Panc1 (cell line): ENCODE results near the gene CACNA1D. TPM values are rescaled to one million over a fixed set of nuclear protein-coding genes. Genes with fewer than 3 reads are reported as not detected.

Experiments
- ATAC-seq: fragments of 200-7000 bp; cut with Tn5 transposase; 2 replicates; pipeline ENCODE4 v1.9.1; 2020; ENCODE audit warnings: mild to moderate bottlenecking, moderate library complexity
- BruUV-seq: library from RNA; stranded (reverse); fragments of 400-500 nt; replicated peaks from 2 replicates; lab custom pipeline; 2021; lab: Mats Ljungman, UMichigan
- CTCF ChIA-PET: fragments of 300-600 bp; sonication (Branson Sonifier 250); formaldehyde crosslinking; loops from one replicate; lab custom pipeline; 2022; ENCODE audit warnings: antibody characterized with exemption; lab: Charles Lee
- POLR2A ChIA-PET: fragments of 300-600 bp; sonication (Branson Sonifier 250); formaldehyde crosslinking; loops from one replicate; lab custom pipeline; 2022; ENCODE audit warnings: antibody characterized with exemption; lab: Charles Lee
- DNase-seq: peaks from one replicate; pipeline ENCODE4 v3.0.0-alpha.2; 2010; ENCODE audit warnings: low read depth, low spot score
- H3K27ac ChIP-seq: 2 replicates; pipeline ENCODE4 v1.5.1; 2011; ENCODE audit warnings: mild to moderate bottlenecking, low read length, inconsistent platforms
- H3K27me3 ChIP-seq: fragments of 200-500 bp; sonication (Bioruptor generic); 2 replicates; pipeline ENCODE4 v1.6.0; 2014; ENCODE audit warnings: low read length, inconsistent platforms; ENCODE audit not compliant: control insufficient read depth, insufficient read depth
- H3K36me3 ChIP-seq: fragments of 200-500 bp; sonication (Bioruptor generic); 2 replicates; pipeline ENCODE4 v1.5.1; 2014; ENCODE audit warnings: inconsistent platforms, mild to moderate bottlenecking, low read length, moderate library complexity; ENCODE audit not compliant: control insufficient read depth, insufficient read depth
- H3K4me1 ChIP-seq: 2 replicates; pipeline ENCODE4 v1.5.1; 2011; ENCODE audit warnings: inconsistent platforms, mild to moderate bottlenecking, low read length, moderate library complexity; ENCODE audit not compliant: control insufficient read depth, insufficient read depth
- H3K4me3 ChIP-seq, 2 experiments: 2 replicates each; pipeline ENCODE4 v1.5.1; 2011 to 2012; ENCODE audit warnings: low read depth in 2 of 2, low read length in 2 of 2, mild to moderate bottlenecking in 2 of 2, inconsistent platforms in 1 of 2, moderate library complexity in 1 of 2
- H3K9me3 ChIP-seq: fragments of 200-500 bp; sonication (Bioruptor generic); 2 replicates; pipeline ENCODE4 v1.5.1; 2014; ENCODE audit warnings: low read depth, mild to moderate bottlenecking, inconsistent platforms, low read length, moderate library complexity; ENCODE audit not compliant: control insufficient read depth, insufficient read depth
- CTCF ChIP-seq: fragments of 450-650 bp; IDR thresholded peaks from 2 replicates; pipeline ENCODE4 v1.5.1; 2017; ENCODE audit warnings: mild to moderate bottlenecking
- POLR2AphosphoS5 ChIP-seq: IDR thresholded peaks from 2 replicates; pipeline ENCODE4 v1.6.1; 2012; ENCODE audit warnings: mild to moderate bottlenecking, low read depth, low read length, moderate library complexity
- REST ChIP-seq, 2 experiments: IDR thresholded peaks; 2 replicates each; pipeline ENCODE4 v1.6.1; 2011 to 2012; ENCODE audit warnings: low read depth in 2 of 2, control low read depth in 1 of 2, low read length in 1 of 2, mild to moderate bottlenecking in 1 of 2, moderate library complexity in 1 of 2; ENCODE audit not compliant: insufficient read depth in 1 of 2
- SIN3A ChIP-seq: IDR thresholded peaks from 2 replicates; pipeline ENCODE4 v1.6.1; 2012; ENCODE audit warnings: low read depth, mild to moderate bottlenecking, low read length, moderate library complexity, borderline replicate concordance; ENCODE audit not compliant: insufficient read depth
- TCF7L2 ChIP-seq: IDR thresholded peaks from 2 replicates; pipeline ENCODE4 v1.6.1; 2011; ENCODE audit warnings: mild to moderate bottlenecking, low read depth, low read length, inconsistent platforms
- in situ Hi-C: cut with HindIII; loops from 2 replicates; pipeline ENCODE4 v1.10.0; 2016; ENCODE audit warnings: low sequenced_read_pairs, low pct_unique_long_range_greater_than_20kb
- intact Hi-C: fragments of 100-400 bp; cut with micrococcal nuclease; formaldehyde crosslinking; loops from one replicate; pipeline ENCODE4 v1.10.0; 2022; ENCODE audit not compliant: unreplicated experiment
- total RNA-seq: library from RNA; stranded (reverse); gene quantifications from one replicate; pipeline ENCODE4 v1.2.1, GENCODE V29; 2021; ENCODE audit not compliant: unreplicated experiment

The CACNA1D gene
- total RNA-seq, 1 experiment from 2014 or later: 23.0 TPM

- no peaks in the 10 kb centered on the region for H3K4me1 ChIP-seq
- in situ Hi-C loops: no loop called here
- ChIA-PET CTCF (no interaction called here), POLR2A (no interaction called here)
- no TSS peak for BruUV-seq
- no peaks in the 10 kb centered on the region for H3K27me3 ChIP-seq
- no peaks in the 10 kb centered on the region for H3K9me3 ChIP-seq
- intact Hi-C loops: no loop called here
- no peak for TF ChIP-seq REST (IDR thresholded peaks at IDR 0.05; ENCODE audit: insufficient read depth in 1 of 2, low read depth in 2 of 2, low read length in 1 of 2)
- no peak for TF ChIP-seq CTCF
- TF ChIP-seq TCF7L2: no peak
- TF ChIP-seq SIN3A: no peak
- TF ChIP-seq POLR2AphosphoS5: no peak
- DNase-seq (no peak), ATAC-seq (no peak)
- H3K4me3 ChIP-seq: no peak overlapping the region
- H3K27ac ChIP-seq: no peak overlapping the region
- no peaks in the 10 kb centered on the region for H3K36me3 ChIP-seq
Measured at GRCh38 chr3:53749448-53749847, 255.0 kb downstream of the CACNA1D start.

GRCh38 chr3:53750253-53751210, 256.1 kb downstream of the CACNA1D start:
- ChIA-PET POLR2A (no interaction called here), CTCF (no interaction called here)
- intact Hi-C loops: no loop called here
- no peaks in the 10 kb centered on the region; the same call in 1 of the 2 replicates for H3K36me3 ChIP-seq
- BruUV-seq: no TSS peak
- no peaks in the 10 kb centered on the region for H3K4me1 ChIP-seq
- H3K27me3 ChIP-seq: no peaks in the 10 kb centered on the region
- no peak for TF ChIP-seq SIN3A
- no peak for TF ChIP-seq TCF7L2
- no peak for TF ChIP-seq REST (IDR thresholded peaks at IDR 0.05; ENCODE audit: insufficient read depth in 1 of 2, low read depth in 2 of 2, low read length in 1 of 2)
- TF ChIP-seq POLR2AphosphoS5: no peak
- TF ChIP-seq CTCF: no peak
- no peak overlapping the region for H3K27ac ChIP-seq
- DNase-seq (no peak), ATAC-seq (no peak)
- in situ Hi-C loops: no loop called here
- no peaks in the 10 kb centered on the region for H3K9me3 ChIP-seq
- no peak overlapping the region for H3K4me3 ChIP-seq
